GM19328 (cell line): ENCODE measurements around the gene PTPN7.
"Not testable (repeated sequence)": the region's sequence is repeated elsewhere in the genome, so short reads cannot be mapped to it uniquely, and the experiment has no call there.

Experiments used
- ATAC-seq: cut with Tn5 transposase; IDR thresholded peaks from one replicate; pipeline ENCODE4 v1.9.1; 2021; ENCODE audit warnings: mild to moderate bottlenecking, moderate library complexity; ENCODE audit not compliant: unreplicated experiment

Gene PTPN7

GRCh38 chr1:202189918-202190715 lies 29.7 kb upstream of the PTPN7 start:
- no peak for ATAC-seq

GRCh38 chr1:202189001-202189790 lies 28.8 kb upstream of the PTPN7 start:
- ATAC-seq, result no peak

- no peak for ATAC-seq
These were observed 27.4 kb upstream of the PTPN7 start for GRCh38 chr1:202187697-202188407.

- no peak for ATAC-seq
These were observed 26.8 kb upstream of the PTPN7 start for GRCh38 chr1:202187041-202187671.

- no peak for ATAC-seq
These were observed 25.9 kb upstream of the PTPN7 start for GRCh38 chr1:202186327-202186726.

GRCh38 chr1:202184750-202185460 lies 24.5 kb upstream of the PTPN7 start:
- ATAC-seq, result no peak

- no peak for ATAC-seq
These were observed 21.9 kb upstream of the PTPN7 start for GRCh38 chr1:202182040-202182877.

GRCh38 chr1:202181586-202181985 lies 21.2 kb upstream of the PTPN7 start:
- no peak for ATAC-seq

GRCh38 chr1:202180751-202181139 lies 20.3 kb upstream of the PTPN7 start:
- ATAC-seq, result not testable (repeated sequence)

GRCh38 chr1:202179828-202180750 lies 19.7 kb upstream of the PTPN7 start:
- no peak for ATAC-seq

GRCh38 chr1:202176949-202177927 lies 16.8 kb upstream of the PTPN7 start:
- ATAC-seq, result no peak

- no peak for ATAC-seq
These were observed 13.6 kb upstream of the PTPN7 start for GRCh38 chr1:202173993-202174392.

- no peak for ATAC-seq
These were observed 11.6 kb upstream of the PTPN7 start for GRCh38 chr1:202172015-202172355.

- ATAC-seq, result no peak
These were observed 11.1 kb upstream of the PTPN7 start for GRCh38 chr1:202171292-202172014.

GRCh38 chr1:202170726-202171125 lies 10.3 kb upstream of the PTPN7 start:
- ATAC-seq, result no peak

- no peak for ATAC-seq
These were observed 8.5 kb upstream of the PTPN7 start for GRCh38 chr1:202168861-202169260.
